ENCODE measurements around the gene RABL2B. TPM values are rescaled to one million over a fixed set of nuclear protein-coding genes. Genes with fewer than 3 reads are reported as not detected.
"Not testable (repeated sequence)": the region's sequence is repeated elsewhere in the genome, so short reads cannot be mapped to it uniquely, and the experiment has no call there.

Gene RABL2B
- total RNA-seq, result 10 to 100 TPM; 20.0 to 21.8 TPM

GRCh38 chr22:50783033-50783879, at the start of gene RABL2B:
Gene RABL2B (minus strand): TSS chr22:50783636. CDS start chr22:50782294, 1,342 bp downstream.
- peak within 1 kb of the TSS; percentile 81 for H3K4me3 Mint-ChIP-seq
- intact Hi-C loops (cut with micrococcal nuclease), result not testable (repeated sequence)

GRCh38 chr22:50786936-50787335, 3.5 kb upstream of the RABL2B start:
- H3K36me3 Mint-ChIP-seq; H3K27me3 Mint-ChIP-seq; intact Hi-C loops (cut with micrococcal nuclease); POLR2A ChIA-PET; H3K9me3 Mint-ChIP-seq; CTCF ChIA-PET; H3K27ac Mint-ChIP-seq; H3K4me1 Mint-ChIP-seq (ENCODE audit: low read depth); H3K4me3 Mint-ChIP-seq: not testable (repeated sequence)
- peak; percentile 30 for DNase-seq

More at GRCh38 chr22:50783033-50783879, at the start of gene RABL2B:
- H3K27me3 Mint-ChIP-seq; H3K36me3 Mint-ChIP-seq; H3K4me1 Mint-ChIP-seq (ENCODE audit: low read depth); POLR2A ChIA-PET; H3K9me3 Mint-ChIP-seq; CTCF ChIA-PET: not testable (repeated sequence)
- DNase-seq, result peak; percentile 92
- peak within 1 kb of the TSS; percentile 23 for H3K27ac Mint-ChIP-seq

GRCh38 chr22:50785289-50785688, 1.9 kb upstream of the RABL2B start:
- H3K36me3 Mint-ChIP-seq; CTCF ChIA-PET; H3K4me1 Mint-ChIP-seq (ENCODE audit: low read depth); DNase-seq; H3K4me3 Mint-ChIP-seq; H3K27me3 Mint-ChIP-seq; intact Hi-C loops (cut with micrococcal nuclease); H3K9me3 Mint-ChIP-seq; H3K27ac Mint-ChIP-seq; POLR2A ChIA-PET: not testable (repeated sequence)

GRCh38 chr22:50783880-50784276, 442 bp upstream of the RABL2B start:
- peak overlapping the region; percentile 23 for H3K27ac Mint-ChIP-seq
- H3K27me3 Mint-ChIP-seq; intact Hi-C loops (cut with micrococcal nuclease); CTCF ChIA-PET; POLR2A ChIA-PET; H3K4me1 Mint-ChIP-seq (ENCODE audit: low read depth); H3K9me3 Mint-ChIP-seq; H3K36me3 Mint-ChIP-seq: not testable (repeated sequence)
- DNase-seq, result peak; percentile 29
- peak overlapping the region; percentile 81 for H3K4me3 Mint-ChIP-seq

- H3K36me3 Mint-ChIP-seq; H3K27ac Mint-ChIP-seq; POLR2A ChIA-PET; intact Hi-C loops (cut with micrococcal nuclease); DNase-seq; H3K27me3 Mint-ChIP-seq; H3K9me3 Mint-ChIP-seq; CTCF ChIA-PET; H3K4me1 Mint-ChIP-seq (ENCODE audit: low read depth): not testable (repeated sequence)
- peak overlapping the region; percentile 54 for H3K4me3 Mint-ChIP-seq
Measured at GRCh38 chr22:50782253-50782652, 1.2 kb downstream of the RABL2B start.

GRCh38 chr22:50780244-50780643, 3.2 kb downstream of the RABL2B start:
- H3K27me3 Mint-ChIP-seq; H3K27ac Mint-ChIP-seq; intact Hi-C loops (cut with micrococcal nuclease); H3K4me3 Mint-ChIP-seq; H3K9me3 Mint-ChIP-seq; CTCF ChIA-PET; POLR2A ChIA-PET; H3K4me1 Mint-ChIP-seq (ENCODE audit: low read depth); H3K36me3 Mint-ChIP-seq: not testable (repeated sequence)
- peak; percentile 38 for DNase-seq

GRCh38 chr22:50777631-50778030, 5.8 kb downstream of the RABL2B start:
- POLR2A ChIA-PET; H3K27ac Mint-ChIP-seq; H3K4me3 Mint-ChIP-seq; H3K9me3 Mint-ChIP-seq; DNase-seq; H3K4me1 Mint-ChIP-seq (ENCODE audit: low read depth); CTCF ChIA-PET; intact Hi-C loops (cut with micrococcal nuclease); H3K27me3 Mint-ChIP-seq; H3K36me3 Mint-ChIP-seq: not testable (repeated sequence)

GRCh38 chr22:50775132-50775531, 8.3 kb downstream of the RABL2B start:
- H3K9me3 Mint-ChIP-seq; H3K27me3 Mint-ChIP-seq; H3K36me3 Mint-ChIP-seq; H3K27ac Mint-ChIP-seq; CTCF ChIA-PET; H3K4me1 Mint-ChIP-seq (ENCODE audit: low read depth); intact Hi-C loops (cut with micrococcal nuclease); H3K4me3 Mint-ChIP-seq; POLR2A ChIA-PET: not testable (repeated sequence)
- DNase-seq, result peak; percentile 15

- H3K36me3 Mint-ChIP-seq; H3K27ac Mint-ChIP-seq; intact Hi-C loops (cut with micrococcal nuclease); DNase-seq; H3K4me1 Mint-ChIP-seq (ENCODE audit: low read depth); H3K27me3 Mint-ChIP-seq; POLR2A ChIA-PET; H3K9me3 Mint-ChIP-seq; H3K4me3 Mint-ChIP-seq; CTCF ChIA-PET: not testable (repeated sequence)
Measured at GRCh38 chr22:50764288-50764687, 19.1 kb downstream of the RABL2B start.

- DNase-seq; H3K27me3 Mint-ChIP-seq; H3K4me1 Mint-ChIP-seq (ENCODE audit: low read depth); H3K4me3 Mint-ChIP-seq; H3K9me3 Mint-ChIP-seq; POLR2A ChIA-PET; H3K27ac Mint-ChIP-seq; H3K36me3 Mint-ChIP-seq; intact Hi-C loops (cut with micrococcal nuclease); CTCF ChIA-PET: not testable (repeated sequence)
Measured at GRCh38 chr22:50761829-50762228, 21.6 kb downstream of the RABL2B start.

- DNase-seq; CTCF ChIA-PET; H3K27ac Mint-ChIP-seq; H3K27me3 Mint-ChIP-seq; H3K9me3 Mint-ChIP-seq; POLR2A ChIA-PET; intact Hi-C loops (cut with micrococcal nuclease); H3K4me3 Mint-ChIP-seq; H3K36me3 Mint-ChIP-seq: not testable (repeated sequence)
- H3K4me1 Mint-ChIP-seq (ENCODE audit: low read depth), result peaks cover 13% of the 10 kb centered on the region
Measured at GRCh38 chr22:50759597-50760341, 23.7 kb downstream of the RABL2B start.

GRCh38 chr22:50756949-50757491, 26.4 kb downstream of the RABL2B start:
- H3K27me3 Mint-ChIP-seq; H3K36me3 Mint-ChIP-seq; POLR2A ChIA-PET; H3K9me3 Mint-ChIP-seq; intact Hi-C loops (cut with micrococcal nuclease): not testable (repeated sequence)
- CTCF ChIA-PET, result interaction anchor here (0.6 to 1.1 kb wide), 4 partner anchors 54 to 105 kb away, joined by 3 to 4 read pairs (median 3); no protein-coding TSS in a partner anchor
- H3K27ac Mint-ChIP-seq, result peak overlapping the region; percentile 66
- H3K4me1 Mint-ChIP-seq (ENCODE audit: low read depth), result peaks cover 13% of the 10 kb centered on the region
- DNase-seq, result peak; percentile 72
- peak overlapping the region; percentile 88 for H3K4me3 Mint-ChIP-seq

Measured in activated CD4-positive, alpha-beta memory T cell treated with anti-CD3 and anti-CD28 coated beads for 36 hours (primary cell).